HG02870 (cell line): ENCODE data around the gene KEL.
"Not testable (repeated sequence)": the region's sequence is repeated elsewhere in the genome, so short reads cannot be mapped to it uniquely, and the experiment has no call there.

Experiments used
- ATAC-seq: cut with Tn5 transposase; IDR thresholded peaks from one replicate; pipeline ENCODE4 v1.9.1; 2021; ENCODE audit warnings: mild to moderate bottlenecking, moderate library complexity; ENCODE audit not compliant: unreplicated experiment

KEL gene

GRCh38 chr7:142961973-142962926 is at the start of gene KEL:
TSS of gene KEL (minus strand) at chr7:142962363. CDS start at chr7:142962206, 157 bp downstream.
- no peak for ATAC-seq

- peak; percentile 89 for ATAC-seq
These were observed 46.1 kb upstream of the KEL start for GRCh38 chr7:143008007-143008901.

- no peak for ATAC-seq
These were observed 43.6 kb upstream of the KEL start for GRCh38 chr7:143005632-143006260.

- peak; percentile 55 for ATAC-seq
These were observed 41.4 kb upstream of the KEL start for GRCh38 chr7:143003393-143004051.

GRCh38 chr7:143002898-143003297 is 40.7 kb upstream of the KEL start:
- ATAC-seq, result no peak

GRCh38 chr7:143002106-143002505 is 39.9 kb upstream of the KEL start:
- ATAC-seq, result no peak

- no peak for ATAC-seq
These were observed 38.5 kb upstream of the KEL start for GRCh38 chr7:143000648-143001047.

GRCh38 chr7:142999793-143000192 is 37.6 kb upstream of the KEL start:
- no peak for ATAC-seq

GRCh38 chr7:142998966-142999365 is 36.8 kb upstream of the KEL start:
- ATAC-seq, result no peak

GRCh38 chr7:142997456-142997989 is 35.4 kb upstream of the KEL start:
- no peak for ATAC-seq

- no peak for ATAC-seq
These were observed 30.3 kb upstream of the KEL start for GRCh38 chr7:142992427-142992826.

GRCh38 chr7:142984297-142984696 is 22.1 kb upstream of the KEL start:
- ATAC-seq, result no peak

GRCh38 chr7:142983825-142984224 is 21.7 kb upstream of the KEL start:
- ATAC-seq, result no peak

GRCh38 chr7:142978402-142978801 is 16.2 kb upstream of the KEL start:
- ATAC-seq, result not testable (repeated sequence)

- no peak for ATAC-seq
These were observed 12.5 kb upstream of the KEL start for GRCh38 chr7:142974626-142975025.

- ATAC-seq, result no peak
These were observed 7.0 kb upstream of the KEL start for GRCh38 chr7:142969183-142969582.

GRCh38 chr7:142968229-142968628 is 6.1 kb upstream of the KEL start:
- ATAC-seq, result no peak

GRCh38 chr7:142964502-142965246 is 2.5 kb upstream of the KEL start:
- no peak for ATAC-seq

GRCh38 chr7:142963993-142964392 is 1.8 kb upstream of the KEL start:
- no peak for ATAC-seq

GRCh38 chr7:142962991-142963390 is 828 bp upstream of the KEL start:
- ATAC-seq, result no peak
